A549 (cell line): Measurements from ENCODE around the gene DDX27. TPM values are rescaled to one million over a fixed set of nuclear protein-coding genes. Genes with fewer than 3 reads are reported as not detected.

Experiments
- CBX2 ChIP-seq: fragments of 200-600 bp; sonication (generic); IDR thresholded peaks from 2 replicates; pipeline ENCODE4 v1.6.1; 2016; ENCODE audit warnings: low read depth, mild to moderate bottlenecking, borderline replicate concordance
- CBX8 ChIP-seq: fragments of 200-600 bp; sonication (generic); IDR thresholded peaks from 2 replicates; pipeline ENCODE4 v1.6.1; 2016
- CHD2 ChIP-seq: fragments of 150-350 bp; IDR thresholded peaks from 2 replicates; pipeline ENCODE4 v1.6.1; 2014; ENCODE audit warnings: low read length; ENCODE audit not compliant: partially characterized antibody
- CHD4 ChIP-seq: fragments of 200-600 bp; sonication (generic); IDR thresholded peaks from 2 replicates; pipeline ENCODE4 v1.6.1; 2016; ENCODE audit warnings: antibody characterized with exemption, mild to moderate bottlenecking, borderline replicate concordance
- EHF ChIP-seq: fragments of 250-450 bp; sonication (Bioruptor Pico); IDR thresholded peaks from 2 replicates; pipeline ENCODE4 v1.5.0; 2020; ENCODE audit warnings: mild to moderate bottlenecking
- EHMT2 ChIP-seq: fragments of 200-600 bp; sonication (generic); IDR thresholded peaks from 2 replicates; pipeline ENCODE4 v1.6.1; 2016; ENCODE audit warnings: antibody characterized with exemption, low read depth, mild to moderate bottlenecking, moderate library complexity
- ESRRA ChIP-seq: fragments of 150-350 bp; IDR thresholded peaks from 2 replicates; pipeline ENCODE4 v1.6.1; 2014; ENCODE audit warnings: mild to moderate bottlenecking, low read length, borderline replicate concordance
- FOSB ChIP-seq: fragments of 250-450 bp; sonication (Bioruptor Pico); IDR thresholded peaks from 2 replicates; pipeline ENCODE4 v1.5.0; 2020; ENCODE audit warnings: mild to moderate bottlenecking, moderate library complexity
- FOSL2 ChIP-seq, 2 experiments: fragments of 450-650 bp in 1 of 2; fragments of >200 bp in 1 of 2; sonication (Bioruptor Twin) in 1 of 2; formaldehyde crosslinking; IDR thresholded peaks; 2 replicates each; pipeline versions ENCODE4 v1.5.0 to v1.6.1; 2016 to 2020; ENCODE audit warnings: mild to moderate bottlenecking in 1 of 2, moderate library complexity in 1 of 2
- FOXS1 ChIP-seq: fragments of 250-450 bp; sonication (Bioruptor Pico); IDR thresholded peaks from 2 replicates; pipeline ENCODE4 v1.5.0; 2020; ENCODE audit warnings: mild to moderate bottlenecking, moderate library complexity
- HOXA7 ChIP-seq: fragments of 250-450 bp; sonication (Bioruptor Pico); IDR thresholded peaks from 2 replicates; pipeline ENCODE4 v1.5.0; 2020; ENCODE audit warnings: mild to moderate bottlenecking, moderate library complexity
- JUNB ChIP-seq: fragments of >200 bp; sonication (Bioruptor Twin); formaldehyde crosslinking; IDR thresholded peaks from 2 replicates; pipeline ENCODE4 v1.6.1; 2016
- KDM5A ChIP-seq: fragments of 200-600 bp; sonication (generic); IDR thresholded peaks from 2 replicates; pipeline ENCODE4 v1.6.1; 2016; ENCODE audit warnings: antibody characterized with exemption, mild to moderate bottlenecking
- MYC ChIP-seq: IDR thresholded peaks from 2 replicates; pipeline ENCODE4 v1.6.1; 2012; ENCODE audit warnings: mild to moderate bottlenecking, inconsistent platforms, low read length, improper control_type of control experiment, borderline replicate concordance
- NR3C1 ChIP-seq: fragments of >200 bp; sonication (Bioruptor Twin); formaldehyde crosslinking; IDR thresholded peaks from 3 replicates; pipeline ENCODE4 v1.6.1; 2017
- POLR2AphosphoS2 ChIP-seq: conservative IDR thresholded peaks from 2 replicates; pipeline ENCODE4 v1.6.1; 2012; ENCODE audit warnings: low read length, improper control_type of control experiment, inconsistent platforms
- RCOR1 ChIP-seq: fragments of 150-350 bp; IDR thresholded peaks from 2 replicates; pipeline ENCODE4 v1.6.1; 2014; ENCODE audit warnings: antibody characterized with exemption, low read length, low read depth
- RFX5 ChIP-seq: fragments of 450-650 bp; IDR thresholded peaks from 2 replicates; pipeline ENCODE4 v1.7.1; 2014; ENCODE audit warnings: antibody characterized with exemption, mild to moderate bottlenecking, moderate library complexity
- TP53 ChIP-seq: fragments of 250-450 bp; sonication (Bioruptor Pico); IDR thresholded peaks from 2 replicates; pipeline ENCODE4 v1.5.0; 2021; ENCODE audit warnings: mild to moderate bottlenecking, moderate library complexity
- ZC3H11A ChIP-seq: fragments of 450-650 bp; IDR thresholded peaks from 2 replicates; pipeline ENCODE4 v1.6.1; 2014; ENCODE audit warnings: antibody characterized with exemption, mild to moderate bottlenecking
- ZNF302 ChIP-seq: fragments of 250-450 bp; sonication (Bioruptor Pico); IDR thresholded peaks from 2 replicates; pipeline ENCODE4 v1.9.0; 2021; ENCODE audit warnings: inconsistent platforms, mild to moderate bottlenecking, moderate library complexity
- ZSCAN20 ChIP-seq: fragments of 250-450 bp; sonication (Bioruptor Pico); IDR thresholded peaks from 2 replicates; pipeline ENCODE4 v1.8.0; 2022; ENCODE audit warnings: mild to moderate bottlenecking, moderate library complexity
- polyA plus RNA-seq, 4 experiments: library from polyadenylated mRNA; depleted of rRNA in 3 of 4; stranded (reverse); fragments of >200 nt; fragmentation: RNase III in 1 of 4; extraction: RNeasy Plus Mini Kit Qiagen cat#74134 plus additional on column Dnase treatment in 1 of 4; gene quantifications; 2 replicates in 3 of 4; 3 replicates in 1 of 4; pipeline ENCODE4 v1.2.3, GENCODE V29; 2011 to 2017
- TF ChIP-seq, protein P1 (sequence below): fragments of 250-450 bp; sonication (Bioruptor Pico); IDR thresholded peaks from 2 replicates; pipeline ENCODE4 v1.5.0; 2020; ENCODE audit warnings: low read depth, mild to moderate bottlenecking, moderate library complexity
- TF ChIP-seq, protein P2 (sequence below): fragments of 200-600 bp; sonication (generic); IDR thresholded peaks from 2 replicates; pipeline ENCODE4 v1.6.1; 2016; ENCODE audit warnings: antibody characterized with exemption, mild to moderate bottlenecking, moderate library complexity
- TF ChIP-seq, protein P3 (sequence below): IDR thresholded peaks from 2 replicates; pipeline ENCODE4 v1.6.1; 2012; ENCODE audit warnings: low read depth, borderline replicate concordance

The DDX27 gene
- polyA plus RNA-seq, 2 of the 4 experiments (the other 2 are of a cell fraction) = 69.3 TPM

DNA sequence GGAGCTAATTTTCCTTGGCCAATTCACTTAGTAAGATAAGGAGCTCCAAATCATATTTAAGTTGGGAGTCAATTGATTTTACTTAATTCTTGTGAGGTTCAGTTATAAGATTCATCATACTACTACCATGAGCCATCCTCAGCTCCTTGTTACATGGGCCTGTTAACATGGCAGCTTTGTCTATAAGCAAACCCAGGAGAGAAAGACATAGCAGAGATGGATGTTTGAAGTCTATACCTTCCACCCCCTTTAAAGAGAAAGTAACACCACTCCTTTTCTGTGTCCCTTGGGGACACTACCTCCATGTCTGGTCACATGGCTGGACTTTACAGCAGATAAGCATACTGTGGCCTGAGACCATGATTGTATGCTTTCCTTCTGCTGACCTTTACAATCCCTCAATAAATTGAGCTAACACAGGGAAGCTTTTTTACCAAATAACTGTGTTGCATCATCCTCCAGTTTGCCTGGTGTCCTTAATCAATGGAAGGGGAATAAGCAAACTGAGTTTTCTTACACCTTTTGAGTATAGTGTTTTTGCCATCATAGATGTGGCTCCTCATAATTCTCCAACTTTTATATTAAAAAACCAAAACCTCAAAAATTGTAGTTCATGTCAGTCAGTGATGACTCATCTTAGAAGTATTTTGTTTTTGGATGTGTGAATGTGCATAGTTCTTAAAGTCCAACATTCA lies 68.5 kb downstream of the DDX27 start (continued):
- TF ChIP-seq, protein P1, sequence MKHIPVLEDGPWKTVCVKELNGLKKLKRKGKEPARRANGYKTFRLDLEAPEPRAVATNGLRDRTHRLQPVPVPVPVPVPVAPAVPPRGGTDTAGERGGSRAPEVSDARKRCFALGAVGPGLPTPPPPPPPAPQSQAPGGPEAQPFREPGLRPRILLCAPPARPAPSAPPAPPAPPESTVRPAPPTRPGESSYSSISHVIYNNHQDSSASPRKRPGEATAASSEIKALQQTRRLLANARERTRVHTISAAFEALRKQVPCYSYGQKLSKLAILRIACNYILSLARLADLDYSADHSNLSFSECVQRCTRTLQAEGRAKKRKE (CRISPR knock-in tag) = no peak
- TF ChIP-seq EHMT2 (no peak), FOSB (CRISPR knock-in tag) (peak; percentile 74), RFX5 (no peak), TP53 (CRISPR knock-in tag) (no peak), ZSCAN20 (no peak), CBX2 (no peak), HOXA7 (CRISPR knock-in tag) (peak; percentile 31; the same call in 1 of the 2 replicates), JUNB (no peak), MYC (no peak), KDM5A (no peak), POLR2AphosphoS2 (no peak), ESRRA (no peak), CBX8 (no peak), CHD4 (no peak), ZNF302 (CRISPR knock-in tag) (peak; percentile 80), FOSL2 (IDR thresholded peaks at IDR 0.05) (0 out of 2 replicates have a peak, but pooled peaks have one; percentile 8), FOSL2 (CRISPR knock-in tag; IDR thresholded peaks at IDR 0.05) (peak; percentile 94), FOXS1 (CRISPR knock-in tag) (no peak), EHF (peak; percentile 23), CHD2 (no peak), RCOR1 (no peak), NR3C1 (no peak), ZC3H11A (no peak)
- TF ChIP-seq, protein P2, sequence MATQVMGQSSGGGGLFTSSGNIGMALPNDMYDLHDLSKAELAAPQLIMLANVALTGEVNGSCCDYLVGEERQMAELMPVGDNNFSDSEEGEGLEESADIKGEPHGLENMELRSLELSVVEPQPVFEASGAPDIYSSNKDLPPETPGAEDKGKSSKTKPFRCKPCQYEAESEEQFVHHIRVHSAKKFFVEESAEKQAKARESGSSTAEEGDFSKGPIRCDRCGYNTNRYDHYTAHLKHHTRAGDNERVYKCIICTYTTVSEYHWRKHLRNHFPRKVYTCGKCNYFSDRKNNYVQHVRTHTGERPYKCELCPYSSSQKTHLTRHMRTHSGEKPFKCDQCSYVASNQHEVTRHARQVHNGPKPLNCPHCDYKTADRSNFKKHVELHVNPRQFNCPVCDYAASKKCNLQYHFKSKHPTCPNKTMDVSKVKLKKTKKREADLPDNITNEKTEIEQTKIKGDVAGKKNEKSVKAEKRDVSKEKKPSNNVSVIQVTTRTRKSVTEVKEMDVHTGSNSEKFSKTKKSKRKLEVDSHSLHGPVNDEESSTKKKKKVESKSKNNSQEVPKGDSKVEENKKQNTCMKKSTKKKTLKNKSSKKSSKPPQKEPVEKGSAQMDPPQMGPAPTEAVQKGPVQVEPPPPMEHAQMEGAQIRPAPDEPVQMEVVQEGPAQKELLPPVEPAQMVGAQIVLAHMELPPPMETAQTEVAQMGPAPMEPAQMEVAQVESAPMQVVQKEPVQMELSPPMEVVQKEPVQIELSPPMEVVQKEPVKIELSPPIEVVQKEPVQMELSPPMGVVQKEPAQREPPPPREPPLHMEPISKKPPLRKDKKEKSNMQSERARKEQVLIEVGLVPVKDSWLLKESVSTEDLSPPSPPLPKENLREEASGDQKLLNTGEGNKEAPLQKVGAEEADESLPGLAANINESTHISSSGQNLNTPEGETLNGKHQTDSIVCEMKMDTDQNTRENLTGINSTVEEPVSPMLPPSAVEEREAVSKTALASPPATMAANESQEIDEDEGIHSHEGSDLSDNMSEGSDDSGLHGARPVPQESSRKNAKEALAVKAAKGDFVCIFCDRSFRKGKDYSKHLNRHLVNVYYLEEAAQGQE = no peak
- TF ChIP-seq, protein P3, sequence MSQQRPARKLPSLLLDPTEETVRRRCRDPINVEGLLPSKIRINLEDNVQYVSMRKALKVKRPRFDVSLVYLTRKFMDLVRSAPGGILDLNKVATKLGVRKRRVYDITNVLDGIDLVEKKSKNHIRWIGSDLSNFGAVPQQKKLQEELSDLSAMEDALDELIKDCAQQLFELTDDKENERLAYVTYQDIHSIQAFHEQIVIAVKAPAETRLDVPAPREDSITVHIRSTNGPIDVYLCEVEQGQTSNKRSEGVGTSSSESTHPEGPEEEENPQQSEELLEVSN = no peak
